NCI-H1930 (cell line): ENCODE data around the gene ADM.
"Not testable (repeated sequence)": the region's sequence is repeated elsewhere in the genome, so short reads cannot be mapped to it uniquely, and the experiment has no call there.

ENCODE experiments used
- DNase-seq, 2 experiments: peaks; one replicate each; lab custom pipeline; 2025; lab: John Stamatoyannopoulos, UW

Gene ADM

GRCh38 chr11:10304495-10305261 is at the start of gene ADM:
TSS of gene ADM (plus strand) at chr11:10305073. CDS start at chr11:10305701, 628 bp downstream.
- DNase-seq: peak; percentile 81 to 82

GRCh38 chr11:10255388-10256125 is 49.3 kb upstream of the ADM start:
- peak; percentile 60 to 95 for DNase-seq

GRCh38 chr11:10257478-10257877 is 47.4 kb upstream of the ADM start:
- no peak for DNase-seq

DNA sequence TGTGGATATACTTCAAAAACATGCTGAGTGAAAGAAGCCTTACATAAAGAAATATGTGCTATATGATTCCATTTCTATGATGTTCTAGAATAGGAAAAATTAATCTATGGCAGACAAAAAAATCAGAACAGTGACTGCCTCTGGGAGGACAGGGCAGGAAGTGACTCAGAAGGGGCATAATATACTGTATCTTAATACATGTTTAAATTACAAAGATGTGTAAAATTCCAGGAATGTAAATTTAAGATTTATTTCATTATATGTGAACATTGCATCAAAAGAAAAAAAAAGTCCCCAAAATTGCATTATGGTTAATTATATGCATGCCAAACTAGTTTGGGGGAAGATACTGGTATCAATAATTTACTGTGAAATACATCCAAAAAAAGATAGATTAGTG is 43.1 kb upstream of the ADM start:
- DNase-seq: no peak

- no peak for DNase-seq
Measured at GRCh38 chr11:10263929-10264328, 40.9 kb upstream of the ADM start.

GRCh38 chr11:10264716-10265115 is 40.2 kb upstream of the ADM start:
- not testable (repeated sequence) for DNase-seq

GRCh38 chr11:10265936-10266335 is 38.9 kb upstream of the ADM start:
- DNase-seq: no peak

- no peak for DNase-seq
Measured at GRCh38 chr11:10267821-10268220, 37.1 kb upstream of the ADM start.

DNA sequence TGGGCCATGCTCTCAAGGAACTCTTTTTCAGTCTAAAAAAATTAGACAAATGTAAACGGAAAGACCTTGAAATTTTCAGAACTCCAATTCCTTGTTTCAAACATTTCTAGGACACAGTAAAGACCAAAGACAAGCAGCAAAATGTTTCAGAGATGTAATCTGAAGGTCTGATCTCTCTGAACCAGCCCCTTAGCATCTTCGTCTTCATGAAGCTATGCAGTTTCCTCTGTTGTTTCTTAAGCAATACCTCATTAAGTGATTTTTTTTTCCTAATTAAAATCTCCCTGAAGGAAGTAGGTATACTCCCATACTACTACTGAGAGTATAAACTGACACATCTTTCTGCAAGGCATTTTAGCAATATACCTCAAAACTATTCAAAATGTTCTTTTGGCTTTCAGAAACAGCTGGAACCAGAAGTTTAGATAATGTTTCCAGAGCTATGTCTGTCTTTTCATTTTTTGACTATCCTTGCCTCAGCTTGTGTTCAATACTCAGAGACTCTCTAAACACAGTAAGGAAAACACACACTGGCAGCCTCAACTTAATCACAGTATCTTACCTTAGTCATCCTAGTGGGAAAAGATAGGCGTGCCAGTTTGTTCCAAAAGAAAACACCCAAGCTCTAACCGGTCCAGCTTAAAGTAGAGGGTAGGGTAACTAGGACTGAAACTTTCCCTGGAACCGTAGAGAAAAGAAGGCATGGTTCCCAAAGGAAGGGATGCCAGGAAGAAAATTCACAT is 36.0 kb upstream of the ADM start:
- DNase-seq: no peak

GRCh38 chr11:10272132-10272531 is 32.7 kb upstream of the ADM start:
- no peak for DNase-seq

DNA sequence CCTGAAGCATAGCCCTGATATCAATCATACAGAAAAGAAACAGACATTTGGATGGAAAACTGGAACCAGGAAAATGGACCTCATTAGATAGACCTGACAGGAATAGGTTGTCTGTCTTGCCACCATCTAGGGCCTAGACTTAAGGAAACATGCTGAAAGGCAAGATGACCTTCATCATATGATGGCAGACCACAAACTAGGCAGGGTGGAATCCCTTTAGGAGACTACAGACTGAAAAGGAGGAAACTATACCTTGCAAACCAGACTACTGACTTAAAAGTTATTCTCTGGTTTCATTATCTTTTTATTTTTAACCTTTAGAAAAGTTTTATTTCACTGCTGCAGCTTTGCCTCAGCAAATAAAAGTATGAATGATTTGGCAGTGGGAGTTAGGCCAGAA is 31.1 kb upstream of the ADM start:
- no peak for DNase-seq

DNA sequence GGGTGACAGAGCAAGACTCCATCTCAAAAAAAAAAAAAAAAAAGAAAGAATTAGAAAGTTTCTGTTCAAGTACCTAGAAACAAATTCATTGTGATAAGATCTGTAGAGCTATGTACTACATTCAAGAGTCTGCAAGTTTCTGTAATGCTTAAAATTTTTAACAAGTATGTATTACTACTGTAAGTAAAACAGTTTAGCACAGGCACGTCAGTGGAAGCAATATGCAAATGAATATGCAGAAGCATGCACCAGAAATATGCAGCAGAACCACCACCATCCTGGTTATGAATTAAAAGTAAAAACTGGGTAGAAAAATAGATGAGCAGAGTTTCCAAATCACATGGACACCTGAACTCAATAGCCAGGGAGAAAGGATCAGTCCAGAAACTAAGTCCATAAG is 30.1 kb upstream of the ADM start:
- no peak for DNase-seq

DNA sequence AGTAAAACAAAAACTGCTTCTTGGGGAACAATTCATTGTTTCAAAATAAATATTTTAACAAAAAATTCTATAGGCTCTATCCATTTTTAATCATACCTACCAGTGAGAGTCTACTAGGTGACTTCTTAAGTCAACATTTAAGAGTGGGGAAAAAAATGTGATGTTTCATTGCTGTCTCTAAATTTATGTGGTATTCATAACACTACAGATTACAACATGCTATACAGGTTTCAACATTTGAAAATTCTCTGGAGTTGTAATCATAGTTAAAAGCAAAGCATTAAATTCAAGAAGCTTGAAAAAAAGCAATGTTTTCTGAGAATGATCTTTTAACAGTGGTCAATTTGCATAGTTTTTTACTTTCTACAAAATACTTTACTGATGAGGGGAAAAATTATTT is 29.2 kb upstream of the ADM start:
- DNase-seq: no peak

- no peak for DNase-seq
Measured at GRCh38 chr11:10282117-10282516, 22.8 kb upstream of the ADM start.

DNA sequence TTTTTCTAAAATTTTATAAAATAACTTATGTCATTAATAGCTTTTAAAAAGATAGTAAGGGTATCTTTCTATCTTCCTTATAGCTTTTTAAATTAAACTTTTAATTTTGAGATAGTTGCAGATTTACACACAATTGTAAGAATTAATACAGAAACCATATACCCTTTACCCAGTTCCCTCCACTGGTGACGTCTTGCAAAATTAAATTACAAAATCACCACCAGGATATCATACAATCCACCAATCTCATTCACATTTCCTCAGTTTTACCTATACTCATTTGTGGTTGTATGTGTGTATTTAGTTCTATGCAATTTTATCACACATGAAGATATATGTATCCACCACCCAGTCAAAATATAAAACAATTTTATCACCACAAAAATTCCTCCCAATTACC is 20.9 kb upstream of the ADM start:
- DNase-seq: no peak

DNA sequence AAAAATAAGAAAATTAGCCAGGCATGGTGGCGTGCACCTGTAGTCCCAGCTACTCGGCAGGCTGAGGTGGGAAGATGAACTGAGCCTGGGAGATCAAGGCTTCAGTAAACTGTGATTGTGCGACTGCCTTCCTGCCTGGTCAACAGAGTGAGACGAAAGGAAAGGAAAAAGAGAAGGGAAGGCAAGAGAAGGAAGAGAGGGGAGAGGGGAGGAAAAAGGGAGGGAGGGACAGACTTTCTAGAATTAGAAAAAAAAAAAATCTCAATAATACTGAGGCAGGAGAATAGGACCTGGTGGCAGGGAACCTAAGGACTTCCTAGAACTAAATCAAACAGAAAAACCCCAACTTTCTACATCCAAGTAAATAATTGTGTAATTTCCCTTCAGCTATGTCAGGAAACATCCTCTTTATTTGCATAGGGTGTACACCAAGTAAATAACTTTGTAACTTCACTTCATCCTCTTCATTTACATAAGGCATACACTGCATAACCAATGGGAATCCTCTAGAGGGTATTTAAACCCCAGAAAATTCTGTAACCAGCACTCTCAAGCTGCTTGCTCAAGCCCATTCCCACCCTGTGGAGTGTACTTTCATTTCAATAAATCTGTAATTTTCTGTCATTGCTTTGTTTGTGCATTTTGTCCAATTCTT is 19.6 kb upstream of the ADM start:
- DNase-seq: no peak

DNA sequence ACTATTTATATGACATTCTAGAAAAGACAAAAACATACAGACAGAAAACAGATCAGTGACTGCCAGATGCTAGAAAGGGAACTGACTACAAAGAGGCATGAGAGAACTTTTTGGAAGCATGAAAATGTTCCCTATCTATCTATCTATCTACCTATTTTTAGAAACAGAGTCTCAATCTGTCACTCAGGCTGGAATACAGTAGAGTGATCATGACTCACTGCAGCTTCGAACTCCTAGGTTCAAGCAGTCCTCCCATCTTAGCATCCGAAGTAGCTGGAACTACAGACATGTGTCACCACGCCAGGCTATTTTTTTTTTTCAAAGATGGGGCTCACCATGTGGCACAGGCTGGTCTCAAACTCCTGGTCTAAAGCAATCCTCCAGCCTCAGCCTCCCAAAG is 17.7 kb upstream of the ADM start:
- DNase-seq: no peak

- DNase-seq: no peak
Measured at GRCh38 chr11:10287766-10288715, 16.8 kb upstream of the ADM start.

DNA sequence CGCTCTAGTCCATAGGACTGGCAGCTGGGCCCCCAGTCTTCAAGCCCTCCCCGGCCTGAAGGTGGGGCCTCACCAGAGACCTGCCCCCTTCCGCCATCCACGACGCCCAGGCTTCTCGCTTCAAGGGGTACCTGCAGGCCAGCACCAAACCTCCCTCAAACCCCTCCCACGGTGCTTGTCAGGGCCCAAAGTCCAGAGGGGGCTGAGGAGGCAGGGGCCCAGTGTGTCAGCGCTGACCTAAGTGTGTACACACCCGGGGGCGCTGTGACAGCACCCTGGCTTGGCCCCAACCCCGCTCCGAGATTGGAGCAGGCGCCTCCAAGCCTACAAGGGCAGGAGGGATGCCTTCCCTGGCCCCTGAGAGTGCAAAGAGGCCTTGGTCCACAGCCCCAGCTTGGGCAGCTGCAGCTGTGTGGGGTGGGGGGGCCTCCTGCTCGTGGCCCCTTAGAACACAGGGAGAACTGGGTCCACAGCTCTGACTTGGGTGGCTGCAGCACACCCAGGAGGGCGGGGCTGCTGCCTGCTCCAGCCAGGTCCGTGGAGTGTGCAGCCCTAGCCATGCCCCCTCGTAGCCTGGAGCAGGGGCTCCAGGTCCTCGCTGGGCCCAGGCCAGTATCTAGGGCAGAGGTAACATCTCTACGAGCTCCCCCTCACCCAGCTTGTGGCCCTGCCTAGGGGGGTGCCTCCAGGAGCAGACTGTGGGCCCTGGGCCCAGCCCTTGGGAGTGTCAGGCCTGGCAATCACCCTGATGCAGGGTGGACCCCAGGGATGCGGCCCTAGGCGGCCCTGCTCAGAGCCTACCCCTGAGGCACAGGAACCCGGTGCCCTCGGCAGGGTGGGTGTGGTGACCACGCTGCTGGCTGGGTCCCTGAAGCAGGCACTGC is 15.8 kb upstream of the ADM start:
- no peak for DNase-seq

GRCh38 chr11:10289765-10290380 is 15.0 kb upstream of the ADM start:
- DNase-seq: no peak
